ENCODE measurements around the gene TUBG2. TPM values are rescaled to one million over a fixed set of nuclear protein-coding genes. Genes with fewer than 3 reads are reported as not detected.

The TUBG2 gene
- total RNA-seq, 2 experiments from 2014 or later = 9.3 to 10.1 TPM

DNA sequence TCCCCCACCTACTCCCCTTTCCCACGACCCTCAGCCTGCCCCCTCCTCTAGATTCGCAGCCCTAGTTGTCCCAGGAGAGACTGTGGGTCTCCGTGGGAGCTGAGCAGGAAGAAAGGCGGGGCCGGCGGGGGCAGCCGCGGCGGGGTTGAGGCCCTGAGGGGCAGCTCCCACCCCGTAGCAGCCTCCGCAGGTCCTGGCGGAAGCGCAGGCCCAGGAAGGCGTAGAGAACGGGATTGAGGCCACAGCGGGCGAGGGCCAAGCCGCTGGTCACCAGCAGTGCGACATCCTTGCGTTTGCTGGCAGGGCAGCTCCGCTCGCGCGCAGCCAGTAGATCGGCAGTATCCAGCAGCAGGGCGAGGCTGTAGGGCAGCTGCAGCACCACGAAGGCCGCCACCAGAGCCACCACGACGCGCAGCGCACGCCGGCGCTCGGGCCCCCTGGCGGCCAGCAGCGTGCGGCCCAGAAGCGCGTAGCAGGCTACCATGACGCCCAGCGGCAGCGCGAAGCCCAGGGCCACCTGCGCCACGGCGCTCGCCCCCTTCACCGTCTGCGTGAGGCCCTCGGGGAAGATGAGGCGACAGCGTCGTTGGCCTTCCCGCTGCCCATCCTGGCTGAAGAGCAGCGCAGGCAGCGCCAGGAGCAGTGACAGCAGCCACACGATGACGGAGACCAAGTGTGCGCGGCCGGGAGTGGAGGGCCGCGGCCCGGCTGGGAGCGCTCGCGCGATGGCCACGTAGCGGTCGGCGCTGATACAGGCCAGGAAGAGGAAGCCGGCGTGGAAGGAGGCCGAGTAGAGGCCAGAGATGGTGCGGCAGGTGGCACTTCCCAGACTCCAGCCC lies 20.6 kb downstream of the TUBG2 start:
- ChIA-PET CTCF (interaction anchor here (0.6 to 3.2 kb wide), 12 partner anchors 13 to 149 kb away, joined by 3 to 58 read pairs (median 4); partner anchors contain the start of genes BECN1, MLX, PSMC3IP and RETREG3), POLR2A (interaction anchor here (0.9 to 1.4 kb wide), 4 partner anchors 9 to 102 kb away, joined by 3 to 4 read pairs (median 4); no protein-coding TSS in a partner anchor)
- Mint-ChIP-seq H3K4me3 (peak overlapping the region; percentile 64), H3K9me3 (no peaks in the 10 kb centered on the region), H3K36me3 (no peaks in the 10 kb centered on the region), H3K4me1 (ENCODE audit: low read depth) (peaks cover 58% of the 10 kb centered on the region), H3K27ac (peak overlapping the region; percentile 73), H3K27me3 (peaks cover 42% of the 10 kb centered on the region)
- intact Hi-C loops (cut with micrococcal nuclease) = loop anchor here (1.0 to 10.0 kb wide), 6 partner anchors 25 to 395 kb away; partner anchors contain the start of genes EZH1, NAGLU, PSMC3IP and RETREG3
- peak; percentile 82 for DNase-seq

DNA sequence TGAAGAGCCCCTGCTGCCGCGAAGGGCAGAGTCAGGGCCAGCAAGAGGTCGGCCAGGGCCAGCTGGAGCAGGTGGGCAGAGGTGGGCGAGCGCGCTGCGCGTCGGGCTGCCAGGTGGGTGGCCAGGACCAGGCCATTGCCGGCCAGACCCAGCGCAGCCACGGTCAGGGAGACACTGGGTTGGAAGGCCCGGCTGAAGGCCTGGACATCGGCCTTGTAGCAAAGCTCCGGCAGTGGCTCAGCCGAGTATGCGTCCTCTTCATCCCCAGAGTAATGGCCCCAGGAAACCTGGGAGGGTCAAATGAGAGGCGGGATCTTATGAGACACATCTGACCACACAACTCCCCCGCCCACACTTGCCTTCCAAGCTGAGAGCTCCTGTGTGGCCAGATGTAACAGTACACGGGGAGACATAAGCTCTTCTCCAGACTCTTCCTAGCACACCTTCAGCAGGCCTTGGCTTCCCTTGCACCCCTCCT lies 21.3 kb downstream of the TUBG2 start:
- Mint-ChIP-seq H3K9me3 (no peaks in the 10 kb centered on the region), H3K36me3 (no peaks in the 10 kb centered on the region), H3K4me1 (ENCODE audit: low read depth) (peaks cover 55% of the 10 kb centered on the region), H3K4me3 (no peak overlapping the region), H3K27ac (no peak overlapping the region), H3K27me3 (peaks cover 38% of the 10 kb centered on the region)
- intact Hi-C loops (cut with micrococcal nuclease) = no loop called here
- no peak for DNase-seq
- ChIA-PET CTCF (interaction anchor here (0.9 to 3.2 kb wide), 6 partner anchors 12 to 103 kb away, joined by 3 to 58 read pairs (median 4); partner anchors contain the start of genes PSMC3IP, RETREG3, TUBG1 and TUBG2), POLR2A (interaction anchor here (0.6 to 1.3 kb wide), 3 partner anchors 10 to 102 kb away, joined by 4 read pairs; no protein-coding TSS in a partner anchor)

DNA sequence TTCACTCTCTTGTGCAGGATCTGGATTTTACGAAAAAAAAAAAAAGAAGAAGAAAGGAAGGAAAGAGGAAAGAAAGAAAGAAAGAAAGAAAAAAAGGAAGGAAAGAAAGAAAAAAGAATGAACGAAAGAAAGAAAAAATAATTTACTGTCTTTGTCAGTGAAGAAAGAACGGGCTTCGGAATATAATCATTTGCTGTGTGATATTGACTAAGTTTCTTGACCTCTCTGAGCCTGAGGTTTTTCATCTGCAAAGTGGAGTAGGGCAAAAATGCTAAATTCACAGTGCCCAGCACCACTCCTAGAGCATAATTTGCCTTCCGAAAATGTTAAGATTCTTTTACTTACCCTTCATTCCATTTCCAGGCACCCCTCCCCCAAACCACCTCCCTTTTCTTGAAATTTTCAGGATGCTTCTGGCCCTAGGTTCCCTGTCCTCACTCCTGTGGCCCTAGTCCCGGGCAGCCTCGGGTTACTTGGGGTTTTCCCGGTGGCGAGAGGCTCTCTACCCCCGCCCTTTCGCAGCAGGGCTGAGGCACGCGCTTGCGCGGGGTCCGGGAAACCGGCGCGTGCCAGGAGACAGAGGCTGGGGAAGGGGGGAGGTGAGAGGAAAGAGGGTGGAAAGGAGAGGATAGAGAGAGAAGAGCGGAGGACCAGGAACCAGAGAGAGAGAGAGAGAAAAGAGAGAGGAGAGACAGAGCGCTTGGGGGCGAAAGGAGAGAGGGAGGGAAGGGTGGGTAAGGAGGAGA lies 23.1 kb downstream of the TUBG2 start, which contains the start of gene CNTNAP1:
Gene CNTNAP1 (plus strand): TSS at position 556 of the 746 bp plus-strand sequence. CDS start 299 bp downstream, outside the sequence.
- intact Hi-C loops (cut with micrococcal nuclease) = no loop called here
- peak within 1 kb of the TSS; percentile 51 for H3K4me3 Mint-ChIP-seq
- no peaks in the 10 kb centered on the region for H3K9me3 Mint-ChIP-seq
- H3K27me3 Mint-ChIP-seq = peaks cover 30% of the 10 kb centered on the region
- H3K4me1 Mint-ChIP-seq (ENCODE audit: low read depth) = peaks cover 49% of the 10 kb centered on the region
- peak; percentile 48 for DNase-seq
- peaks cover 2% of the 10 kb centered on the region for H3K36me3 Mint-ChIP-seq
- ChIA-PET POLR2A (no interaction called here), CTCF (interaction anchor here (2.2 kb wide), 1 partner anchor 104 kb away, joined by 13 read pairs; the partner anchor contains the start of gene PSMC3IP)
- H3K27ac Mint-ChIP-seq = peak within 1 kb of the TSS; percentile 49

DNA sequence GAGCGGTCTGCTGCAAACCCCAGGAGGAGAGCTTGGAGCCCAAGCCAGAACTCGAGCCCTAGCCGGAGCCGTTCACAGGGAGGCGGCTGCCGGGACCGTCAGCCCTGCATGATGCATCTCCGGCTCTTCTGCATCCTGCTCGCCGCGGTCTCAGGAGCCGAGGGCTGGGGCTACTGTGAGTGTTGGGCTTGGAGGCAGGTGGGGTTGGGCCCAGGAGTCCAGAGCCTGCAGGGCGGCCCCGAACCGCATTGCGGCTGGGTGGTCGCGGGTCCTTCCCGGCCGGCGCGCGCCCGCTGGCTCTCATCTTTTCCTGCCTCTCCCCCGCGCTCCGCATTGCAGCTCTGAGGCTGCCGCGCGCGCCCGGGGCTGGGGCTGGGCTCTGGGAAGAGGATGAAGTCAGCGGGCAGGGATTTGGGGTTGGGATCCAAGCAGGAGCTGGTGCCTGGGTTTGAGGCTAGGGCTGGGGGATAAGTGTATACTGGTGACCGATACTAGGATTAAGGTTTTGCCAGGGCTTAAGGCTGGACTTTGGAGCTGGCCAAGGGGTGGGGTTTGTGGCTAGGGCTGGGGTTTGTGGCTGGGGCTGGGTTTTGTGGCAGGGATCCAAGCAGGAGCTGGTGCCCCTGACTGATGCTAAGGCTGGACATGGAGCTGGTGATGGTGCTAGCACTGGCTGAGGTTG lies 23.8 kb downstream of the TUBG2 start:
- CTCF ChIA-PET = interaction anchor here (0.6 to 2.2 kb wide), 6 partner anchors 9 to 104 kb away, joined by 3 to 13 read pairs (median 4); partner anchors contain the start of genes PSMC3IP and RAMP2
- H3K27me3 Mint-ChIP-seq = peaks cover 30% of the 10 kb centered on the region
- peak overlapping the region; percentile 51 for H3K4me3 Mint-ChIP-seq
- peaks cover 2% of the 10 kb centered on the region for H3K36me3 Mint-ChIP-seq
- no peaks in the 10 kb centered on the region for H3K9me3 Mint-ChIP-seq
- POLR2A ChIA-PET = interaction anchor here (0.7 to 1.0 kb wide), 2 partner anchors 105 to 115 kb away, joined by 3 read pairs; partner anchors contain the start of gene COA3
- no peak overlapping the region for H3K27ac Mint-ChIP-seq
- peaks cover 43% of the 10 kb centered on the region for H3K4me1 Mint-ChIP-seq (ENCODE audit: low read depth)
- DNase-seq = peak; percentile 56
- intact Hi-C loops (cut with micrococcal nuclease) = no loop called here

DNA sequence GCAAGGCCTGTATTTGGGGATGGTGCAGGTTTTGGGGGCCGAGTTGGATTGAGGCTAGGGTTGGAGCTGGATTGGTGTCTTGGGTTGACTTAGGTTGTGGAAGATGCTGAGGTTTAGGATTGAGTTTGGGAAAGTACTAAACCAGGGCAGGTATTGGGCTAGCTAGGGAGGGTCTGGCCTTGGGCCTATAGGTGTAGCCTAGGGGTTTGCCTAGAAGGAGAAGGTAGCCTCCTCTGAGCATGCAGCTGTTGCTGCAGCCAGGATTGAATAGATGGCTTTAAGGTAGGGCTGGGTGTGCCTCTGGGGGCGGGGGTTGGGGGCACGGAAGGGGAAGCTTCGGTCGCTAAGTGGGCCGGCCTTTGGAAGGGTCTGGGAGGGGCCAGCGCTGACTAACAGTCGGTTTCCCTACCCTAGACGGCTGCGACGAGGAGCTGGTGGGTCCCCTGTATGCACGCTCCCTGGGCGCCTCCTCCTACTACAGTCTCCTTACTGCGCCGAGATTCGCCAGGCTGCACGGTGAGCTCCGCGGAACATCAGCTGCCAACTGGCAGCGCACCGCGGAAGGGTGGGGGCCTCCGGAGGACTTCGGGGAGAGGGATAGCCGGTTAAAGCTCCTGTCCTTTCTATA lies 24.4 kb downstream of the TUBG2 start:
- intact Hi-C loops (cut with micrococcal nuclease) = no loop called here
- Mint-ChIP-seq H3K27me3 (peaks cover 30% of the 10 kb centered on the region), H3K36me3 (peaks cover 2% of the 10 kb centered on the region), H3K4me1 (ENCODE audit: low read depth) (peaks cover 40% of the 10 kb centered on the region), H3K4me3 (peak overlapping the region; percentile 3), H3K27ac (no peak overlapping the region), H3K9me3 (no peaks in the 10 kb centered on the region)
- ChIA-PET CTCF (interaction anchor here (0.6 to 2.2 kb wide), 7 partner anchors 10 to 105 kb away, joined by 3 to 13 read pairs (median 3); partner anchors contain the start of genes PSMC3IP, RAMP2, RETREG3 and TUBG1), POLR2A (interaction anchor here (0.7 to 1.0 kb wide), 2 partner anchors 105 to 115 kb away, joined by 3 read pairs; partner anchors contain the start of gene COA3)
- DNase-seq = no peak

DNA sequence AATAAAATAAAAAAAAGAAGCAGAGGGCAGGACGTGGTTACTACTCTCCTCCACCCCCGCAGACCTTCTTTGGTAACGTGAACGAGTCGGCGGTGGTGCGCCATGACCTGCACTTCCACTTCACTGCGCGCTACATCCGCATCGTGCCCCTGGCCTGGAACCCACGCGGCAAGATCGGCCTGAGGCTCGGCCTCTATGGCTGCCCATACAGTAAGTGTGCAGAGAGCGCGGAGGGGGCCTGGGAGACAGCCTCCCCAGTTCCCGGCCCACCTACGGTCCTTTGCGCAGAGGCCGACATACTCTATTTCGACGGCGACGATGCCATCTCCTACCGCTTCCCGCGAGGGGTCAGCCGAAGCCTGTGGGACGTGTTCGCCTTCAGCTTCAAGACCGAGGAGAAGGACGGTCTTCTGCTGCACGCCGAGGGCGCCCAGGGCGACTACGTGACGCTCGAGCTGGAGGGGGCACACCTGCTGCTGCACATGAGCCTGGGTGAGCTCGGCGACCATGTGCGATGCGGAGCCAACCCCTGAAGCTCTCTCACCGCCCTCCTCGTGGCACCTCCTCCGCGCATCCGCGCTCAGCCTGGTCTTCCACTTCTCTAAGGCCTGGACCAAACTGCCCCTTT lies 26.0 kb downstream of the TUBG2 start:
- peaks cover 29% of the 10 kb centered on the region for H3K4me1 Mint-ChIP-seq (ENCODE audit: low read depth)
- DNase-seq = no peak
- no peak overlapping the region for H3K27ac Mint-ChIP-seq
- CTCF ChIA-PET = interaction anchor here (2.2 kb wide), 1 partner anchor 107 kb away, joined by 13 read pairs; the partner anchor contains the start of gene PSMC3IP
- H3K9me3 Mint-ChIP-seq = no peaks in the 10 kb centered on the region
- peaks cover 28% of the 10 kb centered on the region for H3K27me3 Mint-ChIP-seq
- POLR2A ChIA-PET = no interaction called here
- peaks cover 2% of the 10 kb centered on the region for H3K36me3 Mint-ChIP-seq
- intact Hi-C loops (cut with micrococcal nuclease) = no loop called here
- no peak overlapping the region for H3K4me3 Mint-ChIP-seq

DNA sequence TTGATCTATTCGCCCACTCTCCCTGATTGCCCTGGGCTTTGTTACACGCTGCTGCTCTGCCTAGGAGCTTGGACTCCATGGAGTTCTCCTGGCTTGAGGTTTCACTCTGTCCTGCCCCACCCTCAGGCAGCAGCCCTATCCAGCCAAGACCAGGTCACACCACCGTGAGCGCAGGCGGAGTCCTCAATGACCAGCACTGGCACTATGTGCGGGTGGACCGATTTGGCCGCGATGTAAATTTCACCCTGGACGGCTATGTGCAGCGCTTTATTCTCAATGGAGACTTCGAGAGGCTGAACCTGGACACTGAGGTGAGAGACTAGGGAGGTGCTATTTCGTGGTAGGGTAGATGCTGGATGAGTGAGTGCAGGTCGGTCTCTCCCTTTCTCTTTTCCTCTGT lies 26.7 kb downstream of the TUBG2 start:
- Mint-ChIP-seq H3K36me3 (peaks cover 2% of the 10 kb centered on the region), H3K27me3 (peaks cover 24% of the 10 kb centered on the region), H3K27ac (no peak overlapping the region), H3K9me3 (no peaks in the 10 kb centered on the region), H3K4me1 (ENCODE audit: low read depth) (peaks cover 23% of the 10 kb centered on the region), H3K4me3 (no peak overlapping the region)
- DNase-seq = no peak
- intact Hi-C loops (cut with micrococcal nuclease) = no loop called here
- POLR2A ChIA-PET = no interaction called here
- CTCF ChIA-PET = no interaction called here

DNA sequence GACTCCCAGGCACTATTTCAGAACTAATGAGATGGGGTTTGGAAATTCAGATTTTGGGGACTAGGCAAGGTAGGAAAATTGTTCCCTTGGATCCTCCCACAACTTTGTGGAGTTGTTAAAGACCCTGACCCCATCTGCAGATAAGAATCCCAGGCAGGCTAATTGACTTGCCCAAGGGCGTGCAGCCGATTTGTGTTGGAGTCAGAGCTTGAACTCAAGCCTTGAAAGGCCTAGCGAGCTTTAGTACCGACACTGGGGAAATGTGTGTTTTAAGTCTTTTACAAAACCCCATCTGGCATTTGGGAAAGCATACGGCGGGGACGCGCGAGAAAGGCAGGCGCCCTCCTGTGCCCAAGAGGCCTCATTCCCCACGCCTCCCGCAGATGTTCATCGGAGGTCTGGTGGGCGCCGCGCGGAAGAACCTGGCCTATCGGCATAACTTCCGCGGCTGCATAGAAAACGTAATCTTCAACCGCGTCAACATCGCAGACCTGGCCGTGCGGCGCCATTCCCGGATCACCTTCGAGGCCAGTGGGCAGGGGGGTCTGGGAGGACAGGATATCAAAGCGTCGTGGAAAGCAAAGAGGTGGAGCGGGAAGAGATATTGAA lies 27.5 kb downstream of the TUBG2 start:
- POLR2A ChIA-PET = no interaction called here
- intact Hi-C loops (cut with micrococcal nuclease) = no loop called here
- DNase-seq = no peak
- peaks cover 19% of the 10 kb centered on the region for H3K27me3 Mint-ChIP-seq
- H3K4me3 Mint-ChIP-seq = no peak overlapping the region
- H3K36me3 Mint-ChIP-seq = peaks cover 2% of the 10 kb centered on the region
- no peaks in the 10 kb centered on the region for H3K9me3 Mint-ChIP-seq
- H3K27ac Mint-ChIP-seq = no peak overlapping the region
- CTCF ChIA-PET = no interaction called here
- H3K4me1 Mint-ChIP-seq (ENCODE audit: low read depth) = peaks cover 17% of the 10 kb centered on the region

DNA sequence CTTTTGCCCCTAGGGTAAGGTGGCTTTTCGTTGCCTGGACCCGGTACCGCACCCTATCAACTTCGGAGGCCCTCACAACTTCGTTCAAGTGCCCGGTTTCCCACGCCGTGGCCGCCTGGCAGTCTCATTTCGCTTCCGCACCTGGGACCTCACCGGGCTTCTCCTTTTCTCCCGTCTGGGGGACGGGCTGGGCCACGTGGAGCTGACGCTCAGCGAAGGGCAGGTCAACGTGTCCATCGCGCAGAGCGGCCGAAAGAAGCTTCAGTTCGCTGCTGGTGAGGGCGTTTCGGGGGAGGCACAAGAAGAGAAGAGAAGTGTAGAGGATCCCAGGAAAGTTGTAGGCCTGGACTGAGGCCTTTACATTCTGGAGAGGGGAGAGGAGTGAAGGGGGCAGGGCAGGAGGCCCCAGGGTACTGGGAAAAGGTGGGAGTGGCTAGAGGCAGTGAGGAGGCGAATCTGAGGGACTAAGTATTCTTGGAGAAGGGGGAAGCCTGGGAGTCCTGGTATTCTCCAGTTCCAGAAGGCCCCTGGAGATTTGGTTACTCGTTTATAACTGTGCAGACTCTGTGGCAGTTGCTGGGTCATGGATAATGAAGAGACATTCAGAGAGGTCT lies 28.7 kb downstream of the TUBG2 start:
- H3K4me3 Mint-ChIP-seq = no peak overlapping the region
- H3K27ac Mint-ChIP-seq = no peak overlapping the region
- H3K27me3 Mint-ChIP-seq = peaks cover 11% of the 10 kb centered on the region
- peaks cover 2% of the 10 kb centered on the region for H3K36me3 Mint-ChIP-seq
- no peaks in the 10 kb centered on the region for H3K9me3 Mint-ChIP-seq
- CTCF ChIA-PET = no interaction called here
- peaks cover 7% of the 10 kb centered on the region for H3K4me1 Mint-ChIP-seq (ENCODE audit: low read depth)
- POLR2A ChIA-PET = no interaction called here
- intact Hi-C loops (cut with micrococcal nuclease) = no loop called here
- DNase-seq = no peak

DNA sequence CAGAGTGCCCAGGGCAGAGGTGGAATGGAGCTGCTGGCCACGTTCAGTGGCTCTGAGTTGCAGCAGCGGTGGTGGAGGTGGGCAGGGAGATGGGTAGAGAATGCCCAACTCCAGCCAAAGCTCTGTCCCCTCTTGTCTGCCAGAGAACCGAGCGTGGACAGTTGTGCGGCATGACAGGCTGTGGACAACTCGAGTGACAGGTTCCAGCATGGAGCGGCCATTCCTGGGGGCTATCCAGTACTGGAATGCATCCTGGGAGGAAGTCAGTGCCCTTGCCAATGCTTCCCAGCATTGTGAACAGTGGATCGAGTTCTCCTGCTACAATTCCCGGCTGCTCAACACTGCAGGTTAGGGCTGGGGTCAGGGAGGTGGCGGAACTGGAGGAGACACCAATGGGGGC lies 31.5 kb downstream of the TUBG2 start:
- no peak for DNase-seq
- Mint-ChIP-seq H3K4me3 (no peak overlapping the region), H3K4me1 (ENCODE audit: low read depth) (no peaks in the 10 kb centered on the region), H3K27ac (no peak overlapping the region), H3K36me3 (peaks cover 2% of the 10 kb centered on the region), H3K9me3 (no peaks in the 10 kb centered on the region), H3K27me3 (no peaks in the 10 kb centered on the region)
- CTCF ChIA-PET = no interaction called here
- POLR2A ChIA-PET = no interaction called here
- intact Hi-C loops (cut with micrococcal nuclease) = no loop called here

All from activated CD4-positive, alpha-beta memory T cell treated with anti-CD3 and anti-CD28 coated beads for 36 hours (primary cell).